Neuronal stem cell (in vitro differentiated cells): ENCODE data around the gene CTCF. TPM values are rescaled to one million over a fixed set of nuclear protein-coding genes. Genes with fewer than 3 reads are reported as not detected.

Source experiments
- DNase-seq: peaks from one replicate; pipeline ENCODE4 v3.0.0-alpha.2; 2013; ENCODE audit warnings: low spot score
- H2AFZ ChIP-seq: one replicate; pipeline ENCODE4 v1.6.1; 2013; ENCODE audit warnings: mild to moderate bottlenecking, low read length, inconsistent platforms
- H2AK5ac ChIP-seq: 2 replicates; pipeline ENCODE4 v1.6.1; 2013; ENCODE audit warnings: low read depth, mild to moderate bottlenecking, inconsistent platforms, low read length, moderate library complexity, mixed read lengths
- H2BK120ac ChIP-seq: 2 replicates; pipeline ENCODE4 v1.6.1; 2013; ENCODE audit warnings: low read depth, mild to moderate bottlenecking, inconsistent platforms, low read length, moderate library complexity, mixed read lengths
- H2BK12ac ChIP-seq: one replicate; pipeline ENCODE4 v1.6.1; 2013; ENCODE audit warnings: low read length, inconsistent platforms
- H2BK15ac ChIP-seq: 2 replicates; pipeline ENCODE4 v1.6.1; 2013; ENCODE audit warnings: mild to moderate bottlenecking, low read length, inconsistent platforms, mixed read lengths
- H2BK5ac ChIP-seq: one replicate; pipeline ENCODE4 v1.6.1; 2013; ENCODE audit warnings: inconsistent platforms, mild to moderate bottlenecking, low read length, moderate library complexity
- H3K14ac ChIP-seq: one replicate; pipeline ENCODE4 v1.6.1; 2013; ENCODE audit warnings: low read length, inconsistent platforms
- H3K18ac ChIP-seq: 2 replicates; pipeline ENCODE4 v1.6.1; 2013; ENCODE audit warnings: low read length, inconsistent platforms
- H3K23ac ChIP-seq: 2 replicates; pipeline ENCODE4 v1.6.1; 2013; ENCODE audit warnings: low read depth, mild to moderate bottlenecking, mixed read lengths, low read length, inconsistent platforms; ENCODE audit not compliant: poor library complexity
- H3K27ac ChIP-seq: replicated peaks from 3 replicates; pipeline ENCODE4 v1.5.1; 2013; ENCODE audit warnings: low read length, inconsistent platforms
- H3K27me3 ChIP-seq, 3 experiments: 2 replicates each; pipeline ENCODE4 v1.6.1; 2013; ENCODE audit warnings: low read length in 3 of 3, mild to moderate bottlenecking in 2 of 3, inconsistent platforms in 1 of 3, low read depth in 1 of 3, mixed read lengths in 1 of 3, moderate library complexity in 1 of 3; ENCODE audit not compliant: control insufficient read depth in 3 of 3, insufficient read depth in 3 of 3
- H3K36me3 ChIP-seq, 2 donors: replicated peaks in 1 of 2; 2 replicates each; pipeline ENCODE4 v1.6.1; 2013; ENCODE audit warnings: low read length in 2 of 2; ENCODE audit not compliant: control insufficient read depth in 2 of 2, insufficient read depth in 2 of 2
- H3K4ac ChIP-seq: 2 replicates; pipeline ENCODE4 v1.6.1; 2013; ENCODE audit warnings: inconsistent platforms, mild to moderate bottlenecking, low read length, moderate library complexity
- H3K4me1 ChIP-seq, 2 donors: 1 replicate in 1 of 2; 2 replicates in 1 of 2; pipeline ENCODE4 v1.6.1; 2013; ENCODE audit warnings: low read length in 2 of 2, low read depth in 1 of 2; ENCODE audit not compliant: control insufficient read depth in 2 of 2, insufficient read depth in 1 of 2
- H3K4me2 ChIP-seq: one replicate; pipeline ENCODE4 v1.6.1; 2013; ENCODE audit warnings: mild to moderate bottlenecking, low read length, inconsistent platforms; ENCODE audit not compliant: insufficient read depth, poor library complexity, severe bottlenecking
- H3K4me3 ChIP-seq, 2 donors: 2 replicates each; pipeline ENCODE4 v1.5.1; 2013; ENCODE audit warnings: low read length in 2 of 2, mild to moderate bottlenecking in 2 of 2, inconsistent platforms in 1 of 2, moderate library complexity in 1 of 2
- H3K79me1 ChIP-seq: one replicate; pipeline ENCODE4 v1.6.1; 2013; ENCODE audit warnings: low read depth, mild to moderate bottlenecking, inconsistent platforms, low read length, moderate library complexity
- H3K9ac ChIP-seq: one replicate; pipeline ENCODE4 v1.6.1; 2013; ENCODE audit warnings: mild to moderate bottlenecking, low read depth, low read length, inconsistent platforms; ENCODE audit not compliant: poor library complexity
- H3K9me3 ChIP-seq, 2 donors: replicated peaks in 1 of 2; 2 replicates each; pipeline versions ENCODE3 to v1.6.1; 2013; ENCODE audit warnings: low read length in 2 of 2, mild to moderate bottlenecking in 2 of 2, inconsistent platforms in 1 of 2, low read depth in 1 of 2, mixed read lengths in 1 of 2, moderate library complexity in 1 of 2; ENCODE audit not compliant: control insufficient read depth in 2 of 2, insufficient read depth in 1 of 2
- H4K8ac ChIP-seq: one replicate; pipeline ENCODE4 v1.6.1; 2013; ENCODE audit warnings: low read depth, mild to moderate bottlenecking, inconsistent platforms, low read length, moderate library complexity
- H4K91ac ChIP-seq: one replicate; pipeline ENCODE4 v1.6.1; 2013; ENCODE audit warnings: low read length, low read depth, mild to moderate bottlenecking, inconsistent platforms; ENCODE audit not compliant: poor library complexity
- WGBS, 2 donors: extraction: QIAGEN DNeasy Blood & Tissue Kit; methylation state at CpG; one replicate each; pipeline ENCODE4 v1.1.7; 2013; ENCODE audit warnings: missing lambda C conversion rate in 2 of 2, mixed read lengths in 1 of 2; ENCODE audit not compliant: insufficient read length in 2 of 2, insufficient replicate concordance in 1 of 2; ENCODE audit errors: extremely low coverage in 2 of 2; 5-methylcytosine and 5-hydroxymethylcytosine counted together
- small RNA-seq: library from polyadenylated mRNA; stranded (forward); fragments of <200 nt; extraction: miRNeasy Mini kit (QIAGEN cat#:217004); gene quantifications from one replicate; pipeline ENCODE3, GENCODE V24; 2013; ENCODE audit not compliant: insufficient read depth

The CTCF gene

DNA sequence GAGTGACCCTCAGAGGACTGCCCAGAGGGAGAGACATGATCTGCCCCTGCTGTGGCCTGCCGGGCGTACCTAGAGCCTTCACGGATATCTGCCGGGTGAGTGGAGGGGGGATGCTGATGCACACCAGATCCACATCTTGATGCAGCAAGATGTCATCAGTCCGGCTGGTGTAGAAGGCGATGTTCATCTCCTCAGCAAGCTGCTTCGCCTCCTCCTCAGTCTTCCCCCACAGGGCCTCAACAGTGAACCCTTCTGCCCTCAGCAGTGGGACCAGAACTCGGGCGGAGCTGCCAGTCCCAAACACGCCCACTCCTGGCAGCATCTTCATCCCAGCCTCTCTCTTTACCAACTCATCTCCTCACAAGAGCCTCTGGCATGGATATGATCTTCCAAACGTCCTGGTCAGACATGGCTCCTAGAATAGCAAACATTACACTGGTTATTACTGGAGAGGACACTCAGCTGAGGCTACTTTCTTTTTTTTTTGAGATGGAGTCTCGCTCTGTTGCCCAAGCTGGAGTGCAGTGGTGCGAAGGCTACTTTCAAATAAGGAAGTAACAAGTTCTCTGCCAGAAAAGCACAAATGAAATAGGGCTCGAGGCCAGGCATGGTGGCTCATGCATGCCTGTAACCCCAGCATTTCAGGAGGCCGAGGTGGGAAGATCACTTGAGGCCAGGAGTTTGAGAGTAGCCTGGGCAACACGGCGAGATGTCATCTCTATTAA is 123.2 kb downstream of the CTCF start:
- no peak overlapping the region for H4K8ac ChIP-seq

More for the DNA sequence above, 123.2 kb downstream of the CTCF start:
- Histone ChIP-seq H3K18ac (no peak overlapping the region), H3K4me1 (no peaks in the 10 kb centered on the region), H3K14ac (no peak overlapping the region), H2BK120ac (no peak overlapping the region), H3K23ac (no peak overlapping the region), H3K9me3 (no peaks in the 10 kb centered on the region), H4K91ac (no peak overlapping the region), H2BK5ac (no peak overlapping the region), H3K9ac (no peak overlapping the region), H3K27ac (no peak overlapping the region), H2AK5ac (no peak overlapping the region), H3K79me1 (no peaks in the 10 kb centered on the region), H3K4me2 (no peak overlapping the region), H2BK12ac (no peak overlapping the region), H3K27me3 (peaks cover 0 to 2% (median 0%) of the 10 kb centered on the region in 3 experiments), H3K4me3 (no peak overlapping the region), H2BK15ac (no peak overlapping the region), H3K36me3 (peaks cover 25 to 48% of the 10 kb centered on the region in 2 donors), H2AFZ (no peak overlapping the region), H3K4ac (no peak overlapping the region)
- WGBS, 2 donors = no CpG with 5 or more reads among the region's 17 CpGs
- DNase-seq = no peak

Small RNA genes lying within 50 kb of the gene (small RNA-seq; reads per million reads assigned to genes)
- not detected for gene AC027682.3
